Testis (tissue), 3 donors: Measurements from ENCODE around the gene PRAMEF14. TPM values are rescaled to one million over a fixed set of nuclear protein-coding genes. Genes with fewer than 3 reads are reported as not detected.

Experiments
- polyA plus RNA-seq: library from polyadenylated mRNA; stranded (reverse); fragments of 350-450 nt; fragmentation: Illumina TruSeq; extraction: RNeasy Lipid Tissue Mini Kit (QIAGEN cat#74804); gene quantifications from one replicate; pipeline ENCODE4 v1.2.3, GENCODE V29; 2014; ENCODE audit warnings: low read depth, low replicate concordance; ENCODE audit not compliant: insufficient read depth
- total RNA-seq, 2 donors: library from RNA; depleted of rRNA; stranded (reverse); fragments of >200 nt; gene quantifications; one replicate each; pipeline ENCODE4 v1.2.3, GENCODE V29; 2016

The PRAMEF14 gene
- total and polyA plus RNA-seq, 3 donors from 2014 or later: 0.24 to 0.31 TPM; not detected in 1

Other genes starting within 250 kb of the PRAMEF14 start
- gene HNRNPCL2, start 230.3 kb downstream of the PRAMEF14 start, total RNA-seq: under 1 TPM in 1 of 2 donors, not detected in 1; 0.25 TPM
- gene HNRNPCL2, start 230.3 kb downstream of the PRAMEF14 start, polyA plus RNA-seq: not detected
- not detected for gene PRAMEF26, start 191.1 kb downstream of the PRAMEF14 start, total RNA-seq
- gene PRAMEF26, start 191.1 kb downstream of the PRAMEF14 start, polyA plus RNA-seq: not detected
- not detected for gene HNRNPCL4, start 181.5 kb downstream of the PRAMEF14 start, total RNA-seq
- not detected for gene HNRNPCL4, start 181.5 kb downstream of the PRAMEF14 start, polyA plus RNA-seq
- gene PRAMEF9, start 175.3 kb downstream of the PRAMEF14 start, total RNA-seq: not detected
- gene PRAMEF9, start 175.3 kb downstream of the PRAMEF14 start, polyA plus RNA-seq: not detected
- not detected for gene PRAMEF13, start 145.7 kb downstream of the PRAMEF14 start, total RNA-seq
- gene PRAMEF13, start 145.7 kb downstream of the PRAMEF14 start, polyA plus RNA-seq: not detected
- gene PRAMEF18, start 121.0 kb downstream of the PRAMEF14 start, total RNA-seq: under 1 TPM in 1 of 2 donors, not detected in 1; 0.19 TPM
- not detected for gene PRAMEF18, start 121.0 kb downstream of the PRAMEF14 start, polyA plus RNA-seq
- gene PRAMEF5, start 92.9 kb downstream of the PRAMEF14 start, total RNA-seq: not detected
- gene PRAMEF5, start 92.9 kb downstream of the PRAMEF14 start, polyA plus RNA-seq: not detected
- under 1 TPM in 1 of 2 donors, not detected in 1; 0.12 TPM for gene PRAMEF8, start 62.0 kb downstream of the PRAMEF14 start, total RNA-seq
- not detected for gene PRAMEF8, start 62.0 kb downstream of the PRAMEF14 start, polyA plus RNA-seq
- gene PRAMEF33, start 43.6 kb downstream of the PRAMEF14 start, total RNA-seq: not detected
- not detected for gene PRAMEF33, start 43.6 kb downstream of the PRAMEF14 start, polyA plus RNA-seq
- under 1 TPM in 1 of 2 donors, not detected in 1; 0.19 TPM for gene PRAMEF15, start 31.6 kb downstream of the PRAMEF14 start, total RNA-seq
- gene PRAMEF15, start 31.6 kb downstream of the PRAMEF14 start, polyA plus RNA-seq: not detected
- gene PRAMEF19, start 24.8 kb upstream of the PRAMEF14 start, total RNA-seq: not detected
- not detected for gene PRAMEF19, start 24.8 kb upstream of the PRAMEF14 start, polyA plus RNA-seq
- under 1 TPM in 1 of 2 donors, not detected in 1; 0.31 TPM for gene PRAMEF17, start 42.5 kb upstream of the PRAMEF14 start, total RNA-seq
- not detected for gene PRAMEF17, start 42.5 kb upstream of the PRAMEF14 start, polyA plus RNA-seq
- under 1 TPM; 0.62 to 0.87 TPM for gene PRAMEF20, start 63.3 kb upstream of the PRAMEF14 start, total RNA-seq
- 0.28 TPM for gene PRAMEF20, start 63.3 kb upstream of the PRAMEF14 start, polyA plus RNA-seq
- gene LRRC38, start 166.9 kb upstream of the PRAMEF14 start, total RNA-seq: 1 to 10 TPM in 1 of 2 donors, under 1 TPM in 1; 0.79 to 1.6 TPM
- 0.91 TPM for gene LRRC38, start 166.9 kb upstream of the PRAMEF14 start, polyA plus RNA-seq
- gene PDPN, start 236.7 kb upstream of the PRAMEF14 start, total RNA-seq: 1 to 10 TPM; 6.5 to 8.7 TPM
- gene PDPN, start 236.7 kb upstream of the PRAMEF14 start, polyA plus RNA-seq: 14.3 TPM